Measurements from ENCODE around the gene ITIH4.

- TF ChIP-seq ZZZ3 (IDR thresholded peaks at IDR 0.05; ENCODE audit: control insufficient read depth, insufficient read length, low read depth): no peak
- no peak for TF ChIP-seq EP300 (IDR thresholded peaks at IDR 0.05; ENCODE audit: borderline replicate concordance in 1 of 2, control insufficient read depth in 1 of 2, low read depth in 2 of 2, low read length in 2 of 2)
Measured at GRCh38 chr3:52845691-52846431, 15.4 kb upstream of the ITIH4 start.

All from GM12878 (cell line).